HG03066 (cell line): ENCODE results near the gene ERC2.
"Not testable (repeated sequence)": the region's sequence is repeated elsewhere in the genome, so short reads cannot be mapped to it uniquely, and the experiment has no call there.

Experiments
- ATAC-seq: cut with Tn5 transposase; IDR thresholded peaks from one replicate; pipeline ENCODE4 v1.9.1; 2021; ENCODE audit warnings: low read depth; ENCODE audit not compliant: unreplicated experiment

ERC2 gene

GRCh38 chr3:56468184-56469106 is at the start of gene ERC2:
ERC2 (minus strand) TSS chr3:56468467.
- ATAC-seq: no peak

- no peak for ATAC-seq
These were observed 34.5 kb upstream of the ERC2 start for GRCh38 chr3:56502738-56503137.

GRCh38 chr3:56496376-56496775 is 28.1 kb upstream of the ERC2 start:
- not testable (repeated sequence) for ATAC-seq

- ATAC-seq: peak; percentile 92
These were observed 26.5 kb upstream of the ERC2 start for GRCh38 chr3:56494679-56495322.

GRCh38 chr3:56491566-56491965 is 23.3 kb upstream of the ERC2 start:
- no peak for ATAC-seq

GRCh38 chr3:56488812-56489600 is 20.7 kb upstream of the ERC2 start:
- ATAC-seq: no peak

GRCh38 chr3:56484525-56485032 is 16.3 kb upstream of the ERC2 start:
- no peak for ATAC-seq

GRCh38 chr3:56484122-56484521 is 15.9 kb upstream of the ERC2 start:
- no peak for ATAC-seq

GRCh38 chr3:56477646-56478045 is 9.4 kb upstream of the ERC2 start:
- ATAC-seq: no peak

GRCh38 chr3:56476771-56477170 is 8.5 kb upstream of the ERC2 start:
- ATAC-seq: no peak

- ATAC-seq: no peak
These were observed 3.5 kb upstream of the ERC2 start for GRCh38 chr3:56471771-56472170.

GRCh38 chr3:56469141-56469540 is 874 bp upstream of the ERC2 start:
- no peak for ATAC-seq

- no peak for ATAC-seq
These were observed 475 bp downstream of the ERC2 start for GRCh38 chr3:56467801-56468183.

- no peak for ATAC-seq
These were observed 1.2 kb downstream of the ERC2 start for GRCh38 chr3:56467108-56467507.

GRCh38 chr3:56459719-56460118 is 8.5 kb downstream of the ERC2 start:
- ATAC-seq: no peak

GRCh38 chr3:56459104-56459496 is 9.2 kb downstream of the ERC2 start:
- ATAC-seq: no peak

GRCh38 chr3:56458496-56459103 is 9.7 kb downstream of the ERC2 start:
- ATAC-seq: no peak

- ATAC-seq: no peak
These were observed 12.2 kb downstream of the ERC2 start for GRCh38 chr3:56456117-56456516.

GRCh38 chr3:56453011-56453410 is 15.3 kb downstream of the ERC2 start:
- no peak for ATAC-seq

- no peak for ATAC-seq
These were observed 16.2 kb downstream of the ERC2 start for GRCh38 chr3:56452085-56452484.

- no peak for ATAC-seq
These were observed 24.9 kb downstream of the ERC2 start for GRCh38 chr3:56443372-56443771.
